Measurements from ENCODE around the gene PCBP1.

GRCh38 chr2:70123829-70124116, 36.5 kb downstream of the PCBP1 start:
- TF ChIP-seq POLR2A (IDR thresholded peaks at IDR 0.05) (no peak), CTCF (IDR thresholded peaks at IDR 0.05) (no peak), POLR2AphosphoS5 (IDR thresholded peaks at IDR 0.05) (no peak)
